Neural crest cell (in vitro differentiated cells): ENCODE results near the gene CCDC90B. TPM values are rescaled to one million over a fixed set of nuclear protein-coding genes. Genes with fewer than 3 reads are reported as not detected.

Source experiments
- DNase-seq: peaks from one replicate; pipeline ENCODE4 v3.0.0; 2021; ENCODE audit warnings: low read depth, mixed read lengths, low spot score
- H3K27ac Mint-ChIP-seq: one replicate; pipeline ENCODE4 v1.8.0; 2021; ENCODE audit warnings: mild to moderate bottlenecking, mixed read lengths; ENCODE audit not compliant: unreplicated experiment
- H3K27me3 Mint-ChIP-seq: 2 replicates; pipeline ENCODE4 v1.8.0; 2021; ENCODE audit warnings: low read depth, mild to moderate bottlenecking, mixed read lengths
- H3K36me3 Mint-ChIP-seq: 2 replicates; pipeline ENCODE4 v1.8.0; 2021; ENCODE audit warnings: low read depth, mild to moderate bottlenecking, mixed read lengths
- H3K4me1 Mint-ChIP-seq: 2 replicates; pipeline ENCODE4 v1.8.0; 2021; ENCODE audit warnings: mixed read lengths
- H3K4me3 Mint-ChIP-seq: one replicate; pipeline ENCODE4 v1.8.0; 2021; ENCODE audit warnings: mild to moderate bottlenecking, mixed read lengths
- H3K9me3 Mint-ChIP-seq: 2 replicates; pipeline ENCODE4 v1.8.0; 2021; ENCODE audit warnings: mixed read lengths
- total RNA-seq: library from RNA; stranded (reverse); gene quantifications from 2 replicates; pipeline ENCODE4 v1.2.1, GENCODE V29; 2021
- TF ChIP-seq, protein P1 (sequence below): fragments of 200-600 bp; sonication (generic); conservative IDR thresholded peaks from 2 replicates; pipeline ENCODE4 v1.5.0; 2021; ENCODE audit warnings: antibody characterized with exemption, mild to moderate bottlenecking

CCDC90B gene
- total RNA-seq, 1 donor from 2014 or later: 42.2 TPM

DNA sequence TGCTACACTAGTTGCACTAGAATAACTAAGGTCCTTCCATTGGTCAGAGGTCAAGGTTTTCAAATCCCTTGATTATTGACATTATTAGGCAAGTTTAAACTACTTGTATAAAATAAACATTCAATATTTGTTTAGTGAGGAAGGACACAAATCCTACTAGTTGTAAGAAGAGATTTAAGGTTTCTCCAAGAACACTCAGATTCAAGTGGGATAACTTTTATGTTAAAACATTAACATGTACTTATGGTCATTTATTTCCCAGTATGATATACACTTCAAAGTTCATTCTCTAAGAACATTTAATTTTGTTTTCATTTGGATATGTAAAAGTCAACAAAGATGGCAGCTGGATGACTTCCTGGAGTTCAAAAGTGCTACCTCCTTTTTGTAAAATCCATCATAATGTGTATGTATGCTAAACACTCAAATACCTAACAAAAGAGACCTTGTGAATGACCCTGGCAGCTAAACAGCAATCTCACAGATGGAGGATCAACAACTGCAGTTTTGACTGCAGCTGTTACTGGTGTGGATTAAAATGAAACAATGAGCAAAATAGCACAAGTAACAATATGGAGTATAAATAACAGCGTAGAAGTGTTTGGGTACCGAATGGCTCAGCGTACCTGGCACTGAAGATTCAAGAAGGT is 1.5 kb downstream of the CCDC90B start:
- H3K4me3 Mint-ChIP-seq: peak overlapping the region; percentile 99
- no peaks in the 10 kb centered on the region for H3K36me3 Mint-ChIP-seq
- DNase-seq: no peak
- peak overlapping the region; percentile 100 for H3K27ac Mint-ChIP-seq
- H3K4me1 Mint-ChIP-seq: peaks cover 35% of the 10 kb centered on the region
- H3K27me3 Mint-ChIP-seq: no peaks in the 10 kb centered on the region
- TF ChIP-seq, protein P1, sequence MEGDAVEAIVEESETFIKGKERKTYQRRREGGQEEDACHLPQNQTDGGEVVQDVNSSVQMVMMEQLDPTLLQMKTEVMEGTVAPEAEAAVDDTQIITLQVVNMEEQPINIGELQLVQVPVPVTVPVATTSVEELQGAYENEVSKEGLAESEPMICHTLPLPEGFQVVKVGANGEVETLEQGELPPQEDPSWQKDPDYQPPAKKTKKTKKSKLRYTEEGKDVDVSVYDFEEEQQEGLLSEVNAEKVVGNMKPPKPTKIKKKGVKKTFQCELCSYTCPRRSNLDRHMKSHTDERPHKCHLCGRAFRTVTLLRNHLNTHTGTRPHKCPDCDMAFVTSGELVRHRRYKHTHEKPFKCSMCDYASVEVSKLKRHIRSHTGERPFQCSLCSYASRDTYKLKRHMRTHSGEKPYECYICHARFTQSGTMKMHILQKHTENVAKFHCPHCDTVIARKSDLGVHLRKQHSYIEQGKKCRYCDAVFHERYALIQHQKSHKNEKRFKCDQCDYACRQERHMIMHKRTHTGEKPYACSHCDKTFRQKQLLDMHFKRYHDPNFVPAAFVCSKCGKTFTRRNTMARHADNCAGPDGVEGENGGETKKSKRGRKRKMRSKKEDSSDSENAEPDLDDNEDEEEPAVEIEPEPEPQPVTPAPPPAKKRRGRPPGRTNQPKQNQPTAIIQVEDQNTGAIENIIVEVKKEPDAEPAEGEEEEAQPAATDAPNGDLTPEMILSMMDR: no peak
- H3K9me3 Mint-ChIP-seq: peaks cover 5% of the 10 kb centered on the region

GRCh38 chr11:83282084-83282716 is 4.0 kb downstream of the CCDC90B start:
- H3K4me3 Mint-ChIP-seq: no peak overlapping the region
- H3K27ac Mint-ChIP-seq: no peak overlapping the region
- no peak for DNase-seq
- H3K27me3 Mint-ChIP-seq: no peaks in the 10 kb centered on the region
- H3K4me1 Mint-ChIP-seq: peaks cover 35% of the 10 kb centered on the region
- H3K9me3 Mint-ChIP-seq: peaks cover 4% of the 10 kb centered on the region
- TF ChIP-seq, protein P1: no peak
- H3K36me3 Mint-ChIP-seq: peaks cover 3% of the 10 kb centered on the region

- peaks cover 3% of the 10 kb centered on the region for H3K36me3 Mint-ChIP-seq
- TF ChIP-seq, protein P1: no peak
- DNase-seq: no peak
- H3K27ac Mint-ChIP-seq: no peak overlapping the region
- H3K4me1 Mint-ChIP-seq: peaks cover 25% of the 10 kb centered on the region
- no peaks in the 10 kb centered on the region for H3K9me3 Mint-ChIP-seq
- no peaks in the 10 kb centered on the region for H3K27me3 Mint-ChIP-seq
- no peak overlapping the region for H3K4me3 Mint-ChIP-seq
Observed at GRCh38 chr11:83280256-83280655, 5.9 kb downstream of the CCDC90B start.

- TF ChIP-seq, protein P1: no peak
- peaks cover 11% of the 10 kb centered on the region for H3K4me1 Mint-ChIP-seq
- peaks cover 5% of the 10 kb centered on the region for H3K36me3 Mint-ChIP-seq
- no peak overlapping the region for H3K4me3 Mint-ChIP-seq
- H3K9me3 Mint-ChIP-seq: no peaks in the 10 kb centered on the region
- no peak overlapping the region for H3K27ac Mint-ChIP-seq
- no peaks in the 10 kb centered on the region for H3K27me3 Mint-ChIP-seq
- no peak for DNase-seq
Observed at GRCh38 chr11:83278351-83278750, 7.8 kb downstream of the CCDC90B start.

- DNase-seq: no peak
- Mint-ChIP-seq H3K4me1 (no peaks in the 10 kb centered on the region), H3K9me3 (peaks cover 3% of the 10 kb centered on the region), H3K36me3 (peaks cover 21% of the 10 kb centered on the region), H3K4me3 (no peak overlapping the region), H3K27ac (no peak overlapping the region), H3K27me3 (no peaks in the 10 kb centered on the region)
- TF ChIP-seq, protein P1: no peak
Observed at GRCh38 chr11:83275888-83276641, 10.1 kb downstream of the CCDC90B start.
